HepG2 (cell line): ENCODE results near the gene MTREX. TPM values are rescaled to one million over a fixed set of nuclear protein-coding genes. Genes with fewer than 3 reads are reported as not detected.

Experiments
- ESRRA ChIP-seq: sonication (generic); formaldehyde crosslinking; IDR thresholded peaks from 2 replicates; pipeline ENCODE4 v1.5.1; 2020; ENCODE audit warnings: mild to moderate bottlenecking, low read depth, missing genetic modification reagents
- HMGA1 ChIP-seq: sonication (generic); formaldehyde crosslinking; conservative IDR thresholded peaks from 2 replicates; pipeline ENCODE4 v1.4.0; 2020; ENCODE audit warnings: missing genetic modification reagents
- KAT8 ChIP-seq: IDR thresholded peaks from 2 replicates; pipeline ENCODE4 v1.6.1; 2016; ENCODE audit warnings: missing genetic modification reagents, missing compliant biosample characterization
- KLF12 ChIP-seq: sonication (generic); formaldehyde crosslinking; IDR thresholded peaks from 2 replicates; pipeline ENCODE4 v1.4.0; 2020; ENCODE audit warnings: missing genetic modification reagents, borderline replicate concordance
- KLF9 ChIP-seq: IDR thresholded peaks from 2 replicates; pipeline ENCODE4 v1.6.1; 2016; ENCODE audit warnings: low read depth
- KMT2A ChIP-seq: sonication (generic); formaldehyde crosslinking; IDR thresholded peaks from 2 replicates; pipeline ENCODE4 v1.4.0; 2020; ENCODE audit warnings: missing genetic modification reagents
- RNF219 ChIP-seq: sonication (generic); formaldehyde crosslinking; IDR thresholded peaks from 2 replicates; pipeline ENCODE4 v1.5.0; 2020; ENCODE audit warnings: mild to moderate bottlenecking, missing genetic modification reagents
- RXRA ChIP-seq: sonication (generic); formaldehyde crosslinking; IDR thresholded peaks from 2 replicates; pipeline ENCODE4 v1.5.1; 2020; ENCODE audit warnings: missing genetic modification reagents
- SP4 ChIP-seq: sonication (generic); formaldehyde crosslinking; IDR thresholded peaks from 2 replicates; pipeline ENCODE4 v1.8.1; 2023; ENCODE audit warnings: mild to moderate bottlenecking, missing genetic modification reagents
- ZBTB34 ChIP-seq: sonication (generic); formaldehyde crosslinking; IDR thresholded peaks from 2 replicates; pipeline ENCODE4 v1.8.0; 2022; ENCODE audit warnings: mild to moderate bottlenecking, missing genetic modification reagents
- ZFP82 ChIP-seq: sonication (generic); formaldehyde crosslinking; IDR thresholded peaks from 2 replicates; pipeline ENCODE4 v1.5.1; 2020; ENCODE audit warnings: mild to moderate bottlenecking, missing genetic modification reagents, borderline replicate concordance
- ZNF121 ChIP-seq: sonication (generic); formaldehyde crosslinking; IDR thresholded peaks from 2 replicates; pipeline ENCODE4 v1.5.0; 2020; ENCODE audit warnings: mild to moderate bottlenecking, missing genetic modification reagents
- ZNF230 ChIP-seq: sonication (generic); formaldehyde crosslinking; IDR thresholded peaks from 2 replicates; pipeline ENCODE4 v1.4.0; 2020; ENCODE audit warnings: mild to moderate bottlenecking, missing genetic modification reagents
- ZNF282 ChIP-seq: fragments of 450-650 bp; IDR thresholded peaks from 2 replicates; pipeline ENCODE4 v1.6.1; 2018; ENCODE audit not compliant: partially characterized antibody
- ZNF44 ChIP-seq: sonication (generic); formaldehyde crosslinking; IDR thresholded peaks from 2 replicates; pipeline ENCODE4 v1.5.1; 2020; ENCODE audit warnings: mild to moderate bottlenecking, missing genetic modification reagents
- ZNF724P ChIP-seq: sonication (generic); formaldehyde crosslinking; IDR thresholded peaks from 2 replicates; pipeline ENCODE4 v1.8.0; 2022; ENCODE audit warnings: missing genetic modification reagents, borderline replicate concordance
- ZNF782 ChIP-seq: sonication (generic); formaldehyde crosslinking; IDR thresholded peaks from 2 replicates; pipeline ENCODE4 v1.4.0; 2020; ENCODE audit warnings: missing genetic modification reagents, mild to moderate bottlenecking, borderline replicate concordance
- ZNF788 ChIP-seq: sonication (generic); formaldehyde crosslinking; IDR thresholded peaks from 2 replicates; pipeline ENCODE4 v1.5.0; 2020; ENCODE audit warnings: mild to moderate bottlenecking, missing genetic modification reagents, borderline replicate concordance
- polyA plus RNA-seq, 8 experiments: library from polyadenylated mRNA; depleted of rRNA in 3 of 8; stranded (reverse) in 7 of 8; unstranded in 1 of 8; fragments of >200 nt; fragmentation: Illumina TruSeq in 4 of 8; extraction: Trizol in 4 of 8; gene quantifications; 2 replicates each; pipeline versions ENCODE4 v1.2.1 to v1.2.3, GENCODE V29; 2011 to 2016; ENCODE audit warnings: low read depth in 4 of 8, missing spikeins in 1 of 8, mixed read lengths in 1 of 8; ENCODE audit not compliant: insufficient read depth in 1 of 8
- total RNA-seq, 5 experiments: library from RNA; depleted of rRNA; stranded (reverse); fragments of >200 nt; fragmentation: Illumina TruSeq; extraction: Trizol; gene quantifications; 2 replicates each; pipeline ENCODE4 v1.2.3, GENCODE V29; 2016; ENCODE audit warnings: low read depth in 1 of 5
- TF ChIP-seq, protein P1 (sequence below): sonication (generic); formaldehyde crosslinking; IDR thresholded peaks from 2 replicates; pipeline ENCODE4 v1.8.1; 2023; ENCODE audit warnings: mild to moderate bottlenecking, missing genetic modification reagents
- TF ChIP-seq, protein P2 (sequence below): sonication (generic); formaldehyde crosslinking; IDR thresholded peaks from 2 replicates; pipeline ENCODE4 v1.5.0; 2020; ENCODE audit warnings: missing genetic modification reagents
- TF ChIP-seq, protein P3 (sequence below): IDR thresholded peaks from 2 replicates; pipeline ENCODE4 v1.6.1; 2016; ENCODE audit warnings: low read depth
- TF ChIP-seq, protein P4 (sequence below): sonication (generic); formaldehyde crosslinking; IDR thresholded peaks from 2 replicates; pipeline ENCODE4 v1.5.1; 2020; ENCODE audit warnings: missing genetic modification reagents, mild to moderate bottlenecking, borderline replicate concordance
- TF ChIP-seq, protein P5 (sequence below): sonication (generic); IDR thresholded peaks from 2 replicates; pipeline ENCODE4 v1.6.1; 2016; ENCODE audit warnings: low read depth, borderline replicate concordance

MTREX gene
- total and polyA plus RNA-seq, 2 of the 13 experiments (the other 11 are each of a cell fraction or from before 2014, with no cell fraction given): 16.4 to 91.5 TPM

- TF ChIP-seq ZNF724P (CRISPR knock-in tag) (no peak), ZNF788 (CRISPR knock-in tag) (peak; percentile 35; the same call in 1 of the 2 replicates), HMGA1 (CRISPR knock-in tag) (no peak), KAT8 (CRISPR knock-in tag) (no peak), ZBTB34 (CRISPR knock-in tag) (0 out of 2 replicates have a peak, but pooled peaks have one; percentile 29), SP4 (CRISPR knock-in tag) (0 out of 2 replicates have a peak, but pooled peaks have one; percentile 24), RNF219 (CRISPR knock-in tag) (no peak), KLF12 (CRISPR knock-in tag) (no peak), ZFP82 (CRISPR knock-in tag) (no peak), ZNF230 (CRISPR knock-in tag) (no peak), ZNF121 (CRISPR knock-in tag) (peak; percentile 49), KLF9 (CRISPR knock-in tag) (no peak), ZNF44 (CRISPR knock-in tag) (no peak), ZNF282 (no peak), ESRRA (CRISPR knock-in tag) (no peak), ZNF782 (no peak; the same call in 1 of the 2 replicates), KMT2A (CRISPR knock-in tag) (no peak), RXRA (no peak)
- TF ChIP-seq, protein P1, sequence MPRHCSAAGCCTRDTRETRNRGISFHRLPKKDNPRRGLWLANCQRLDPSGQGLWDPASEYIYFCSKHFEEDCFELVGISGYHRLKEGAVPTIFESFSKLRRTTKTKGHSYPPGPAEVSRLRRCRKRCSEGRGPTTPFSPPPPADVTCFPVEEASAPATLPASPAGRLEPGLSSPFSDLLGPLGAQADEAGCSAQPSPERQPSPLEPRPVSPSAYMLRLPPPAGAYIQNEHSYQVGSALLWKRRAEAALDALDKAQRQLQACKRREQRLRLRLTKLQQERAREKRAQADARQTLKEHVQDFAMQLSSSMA (CRISPR knock-in tag): no peak
- TF ChIP-seq, protein P2, sequence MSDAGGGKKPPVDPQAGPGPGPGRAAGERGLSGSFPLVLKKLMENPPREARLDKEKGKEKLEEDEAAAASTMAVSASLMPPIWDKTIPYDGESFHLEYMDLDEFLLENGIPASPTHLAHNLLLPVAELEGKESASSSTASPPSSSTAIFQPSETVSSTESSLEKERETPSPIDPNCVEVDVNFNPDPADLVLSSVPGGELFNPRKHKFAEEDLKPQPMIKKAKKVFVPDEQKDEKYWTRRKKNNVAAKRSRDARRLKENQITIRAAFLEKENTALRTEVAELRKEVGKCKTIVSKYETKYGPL (CRISPR knock-in tag): no peak
- TF ChIP-seq, protein P3, sequence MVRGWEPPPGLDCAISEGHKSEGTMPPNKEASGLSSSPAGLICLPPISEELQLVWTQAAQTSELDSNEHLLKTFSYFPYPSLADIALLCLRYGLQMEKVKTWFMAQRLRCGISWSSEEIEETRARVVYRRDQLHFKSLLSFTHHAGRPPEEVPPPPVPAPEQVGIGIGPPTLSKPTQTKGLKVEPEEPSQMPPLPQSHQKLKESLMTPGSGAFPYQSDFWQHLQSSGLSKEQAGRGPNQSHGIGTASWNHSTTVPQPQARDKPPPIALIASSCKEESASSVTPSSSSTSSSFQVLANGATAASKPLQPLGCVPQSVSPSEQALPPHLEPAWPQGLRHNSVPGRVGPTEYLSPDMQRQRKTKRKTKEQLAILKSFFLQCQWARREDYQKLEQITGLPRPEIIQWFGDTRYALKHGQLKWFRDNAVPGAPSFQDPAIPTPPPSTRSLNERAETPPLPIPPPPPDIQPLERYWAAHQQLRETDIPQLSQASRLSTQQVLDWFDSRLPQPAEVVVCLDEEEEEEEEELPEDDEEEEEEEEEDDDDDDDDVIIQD (CRISPR knock-in tag): no peak
- TF ChIP-seq, protein P4, sequence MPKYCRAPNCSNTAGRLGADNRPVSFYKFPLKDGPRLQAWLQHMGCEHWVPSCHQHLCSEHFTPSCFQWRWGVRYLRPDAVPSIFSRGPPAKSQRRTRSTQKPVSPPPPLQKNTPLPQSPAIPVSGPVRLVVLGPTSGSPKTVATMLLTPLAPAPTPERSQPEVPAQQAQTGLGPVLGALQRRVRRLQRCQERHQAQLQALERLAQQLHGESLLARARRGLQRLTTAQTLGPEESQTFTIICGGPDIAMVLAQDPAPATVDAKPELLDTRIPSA (CRISPR knock-in tag): no peak
- TF ChIP-seq, protein P5, sequence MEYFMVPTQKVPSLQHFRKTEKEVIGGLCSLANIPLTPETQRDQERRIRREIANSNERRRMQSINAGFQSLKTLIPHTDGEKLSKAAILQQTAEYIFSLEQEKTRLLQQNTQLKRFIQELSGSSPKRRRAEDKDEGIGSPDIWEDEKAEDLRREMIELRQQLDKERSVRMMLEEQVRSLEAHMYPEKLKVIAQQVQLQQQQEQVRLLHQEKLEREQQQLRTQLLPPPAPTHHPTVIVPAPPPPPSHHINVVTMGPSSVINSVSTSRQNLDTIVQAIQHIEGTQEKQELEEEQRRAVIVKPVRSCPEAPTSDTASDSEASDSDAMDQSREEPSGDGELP: peak; percentile 83
Measured at GRCh38 chr5:55429613-55430253, 121.9 kb downstream of the MTREX start (continued).
